Psoas muscle (tissue), 8 donors: ENCODE results near the gene ZNF850. TPM values are rescaled to one million over a fixed set of nuclear protein-coding genes. Genes with fewer than 3 reads are reported as not detected.
A peak's percentile ranks its signal among the peaks of the same experiment; 100 is the strongest.
"Not testable (repeated sequence)": the region's sequence is repeated elsewhere in the genome, so short reads cannot be mapped to it uniquely, and the experiment has no call there.

ENCODE experiments used
- ATAC-seq, 4 donors: fragments of 200-7000 bp; cut with Tn5 transposase; one replicate each; pipeline ENCODE4 v1.9.1; 2020; ENCODE audit warnings: moderate library complexity in 3 of 4, mild to moderate bottlenecking in 2 of 4
- DNase-seq, 2 donors: peaks; one replicate each; pipeline ENCODE4 v3.0.0-alpha.2; 2020
- H3K27ac ChIP-seq: fragments of 200-600 bp; one replicate; pipeline ENCODE4 v1.8.0; 2022
- H3K27me3 ChIP-seq, 3 donors: fragments of 200-600 bp in 1 of 3; one replicate each; pipeline versions ENCODE4 v1.6.1 to v1.8.0; 2013 to 2022; ENCODE audit warnings: low read length in 2 of 3, mild to moderate bottlenecking in 2 of 3, moderate library complexity in 1 of 3; ENCODE audit not compliant: insufficient read depth in 3 of 3
- H3K36me3 ChIP-seq, 2 donors: fragments of 200-600 bp in 1 of 2; one replicate each; pipeline versions ENCODE4 v1.6.1 to v1.8.0; 2013 to 2022; ENCODE audit warnings: low read depth in 1 of 2, mild to moderate bottlenecking in 1 of 2, moderate library complexity in 1 of 2; ENCODE audit not compliant: insufficient read depth in 1 of 2
- H3K4me1 ChIP-seq: fragments of 200-600 bp; one replicate; pipeline ENCODE4 v1.8.0; 2022
- H3K4me3 ChIP-seq: fragments of 200-600 bp; one replicate; pipeline ENCODE4 v1.8.0; 2022; ENCODE audit warnings: mild to moderate bottlenecking
- H3K9me3 ChIP-seq: fragments of 200-600 bp; one replicate; pipeline ENCODE4 v1.8.0; 2022
- WGBS, 3 donors: extraction: QIAGEN DNeasy Blood & Tissue Kit; methylation state at CpG; one replicate each; pipeline versions ENCODE4 v1.1.6 to v1.1.7; 2013; 5-methylcytosine and 5-hydroxymethylcytosine counted together
- intact Hi-C, 2 donors: fragments of 100-400 bp; cut with DNase I; formaldehyde crosslinking; loops; one replicate each; pipeline versions ENCODE4 v1.11.0 to v1.14.2; 2022
- polyA plus RNA-seq, 3 donors: library from polyadenylated mRNA; stranded (reverse); fragments of 200-250 nt; gene quantifications; one replicate each; pipeline ENCODE4 v1.2.3, GENCODE V29; 2013
- total RNA-seq, 4 donors: library from RNA; stranded (reverse); fragmentation: NEBNext Ultra II Directional in 2 of 4; extraction: Animal tissue kit (Norgen Biotek cat#: 25700) in 2 of 4; gene quantifications; one replicate each; pipeline versions ENCODE4 v1.2.1 to v1.2.4, GENCODE V29; 2021 to 2023
- TF ChIP-seq, protein P1 (sequence below): fragments of 200-600 bp; IDR thresholded peaks from one replicate; pipeline ENCODE4 v1.8.0; 2022; ENCODE audit warnings: antibody characterized with exemption
- donor health status: healthy with polysubstance abuse.
- donor health status: DM: no; HTN: no; CAD: no; lungs with moderate emphysema.
- donor health status: Bipolar disorder and iron deficiency.
- donor health status: healthy.
- donor health status: DM: yes; HTN: yes; CAD: no.
- donor health status: DM: no; HTN: no; CAD: no.
- donor health status: DM: no; HTN: no; CAD: no.
- donor health status: DM: yes; HTN: yes; CAD: no.

ZNF850 gene
- total and polyA plus RNA-seq, 7 donors: 0.10 to 1.1 (median 0.29) TPM

DNA sequence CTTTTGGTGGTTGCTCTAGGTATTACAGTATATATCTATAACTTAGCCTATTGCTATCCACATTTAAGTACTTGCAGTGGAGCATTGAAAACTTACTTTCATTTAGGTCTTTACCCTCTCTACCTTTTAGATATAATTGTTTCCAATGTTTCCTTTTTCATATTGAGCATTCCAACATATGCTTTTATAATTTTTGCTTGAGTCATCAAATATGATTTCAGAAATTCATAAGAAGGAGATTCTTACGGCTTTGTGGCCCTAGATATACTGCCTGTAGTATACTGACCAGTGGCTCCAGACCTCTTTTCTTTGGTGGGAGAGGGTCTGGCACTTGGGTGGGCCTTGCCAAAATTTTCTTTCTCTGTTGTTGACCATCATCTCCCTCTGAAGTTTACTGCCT lies 32.8 kb upstream of the ZNF850 start:
- peaks cover 84% of the 10 kb centered on the region for H3K9me3 ChIP-seq
- peaks cover 0 to 14% of the 10 kb centered on the region in 2 donors for H3K36me3 ChIP-seq

DNA sequence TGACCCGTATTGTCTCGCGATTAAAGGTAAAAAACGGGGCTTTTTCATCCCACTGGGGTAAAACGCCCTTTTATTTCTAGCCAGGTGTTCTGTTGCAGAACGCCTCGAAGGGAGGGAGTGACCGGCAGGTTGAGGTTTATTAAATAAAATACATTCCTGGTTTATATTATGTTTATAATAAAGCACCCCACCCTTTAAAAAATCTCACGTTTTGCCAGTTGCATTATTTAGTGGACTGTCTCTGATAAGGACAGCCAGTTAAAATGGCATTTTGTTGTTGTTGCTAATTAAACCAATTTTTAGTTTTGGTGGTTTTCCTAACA lies 25.1 kb upstream of the ZNF850 start:
- H3K27ac ChIP-seq: peak overlapping the region; percentile 76
- H3K27me3 ChIP-seq: no peaks in the 10 kb centered on the region
- H3K9me3 ChIP-seq: peaks cover 65% of the 10 kb centered on the region
- 0 to 1% (median 1%) methylated on average over 9 of the region's 9 CpGs for WGBS, 3 donors
- intact Hi-C loops: loop anchor here in 1 of 2 donors (5.0 kb wide), 1 partner anchor 40 kb away; the partner anchor contains the start of gene ZNF790
- H3K4me1 ChIP-seq: no peaks in the 10 kb centered on the region
- H3K4me3 ChIP-seq: peak overlapping the region; percentile 79
- DNase-seq (no peak), ATAC-seq (no peak)
- H3K36me3 ChIP-seq: peaks cover 0 to 3% of the 10 kb centered on the region in 2 donors
- TF ChIP-seq, protein P1, sequence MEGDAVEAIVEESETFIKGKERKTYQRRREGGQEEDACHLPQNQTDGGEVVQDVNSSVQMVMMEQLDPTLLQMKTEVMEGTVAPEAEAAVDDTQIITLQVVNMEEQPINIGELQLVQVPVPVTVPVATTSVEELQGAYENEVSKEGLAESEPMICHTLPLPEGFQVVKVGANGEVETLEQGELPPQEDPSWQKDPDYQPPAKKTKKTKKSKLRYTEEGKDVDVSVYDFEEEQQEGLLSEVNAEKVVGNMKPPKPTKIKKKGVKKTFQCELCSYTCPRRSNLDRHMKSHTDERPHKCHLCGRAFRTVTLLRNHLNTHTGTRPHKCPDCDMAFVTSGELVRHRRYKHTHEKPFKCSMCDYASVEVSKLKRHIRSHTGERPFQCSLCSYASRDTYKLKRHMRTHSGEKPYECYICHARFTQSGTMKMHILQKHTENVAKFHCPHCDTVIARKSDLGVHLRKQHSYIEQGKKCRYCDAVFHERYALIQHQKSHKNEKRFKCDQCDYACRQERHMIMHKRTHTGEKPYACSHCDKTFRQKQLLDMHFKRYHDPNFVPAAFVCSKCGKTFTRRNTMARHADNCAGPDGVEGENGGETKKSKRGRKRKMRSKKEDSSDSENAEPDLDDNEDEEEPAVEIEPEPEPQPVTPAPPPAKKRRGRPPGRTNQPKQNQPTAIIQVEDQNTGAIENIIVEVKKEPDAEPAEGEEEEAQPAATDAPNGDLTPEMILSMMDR: no peak

More for the DNA sequence above, 32.8 kb upstream of the ZNF850 start:
- 96 to 99% (median 97%) methylated on average over 1 of the region's 1 CpG for whole genome bisulfite sequencing, 3 donors
- no peak overlapping the region for H3K27ac ChIP-seq
- H3K4me1 ChIP-seq: no peaks in the 10 kb centered on the region
- DNase-seq: no peak
- no peak for ATAC-seq
- no peak overlapping the region for H3K4me3 ChIP-seq
- intact Hi-C loops: no loop called here
- no peaks in the 10 kb centered on the region for H3K27me3 ChIP-seq
- TF ChIP-seq, protein P1: no peak

DNA sequence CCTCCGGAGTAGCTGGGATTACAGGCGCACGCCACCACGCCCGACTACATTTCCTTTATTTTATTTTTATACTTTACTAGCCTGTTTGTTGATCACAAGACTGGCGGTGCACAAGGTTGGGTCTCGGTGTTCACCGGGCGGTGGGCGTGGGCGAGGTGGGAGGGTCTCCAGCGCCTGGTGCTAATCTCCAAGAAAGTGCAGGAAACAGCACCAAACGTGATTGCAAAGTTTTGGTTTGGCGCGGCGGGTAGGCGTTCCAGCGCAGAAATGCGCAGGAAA lies 24.0 kb upstream of the ZNF850 start:
- Histone ChIP-seq H3K9me3 (peaks cover 61% of the 10 kb centered on the region), H3K27me3 (no peaks in the 10 kb centered on the region), H3K4me1 (no peaks in the 10 kb centered on the region), H3K27ac (peak overlapping the region; percentile 53), H3K36me3 (no peaks in the 10 kb centered on the region), H3K4me3 (peak overlapping the region; percentile 79)
- 13 to 18% (median 16%) methylated on average over 19 of the region's 19 CpGs for WGBS, 3 donors
- intact Hi-C loops: loop anchor here in 1 of 2 donors (5.0 kb wide), 1 partner anchor 41 kb away; the partner anchor contains the start of gene ZNF790
- DNase-seq: no peak
- no peak for ATAC-seq
- TF ChIP-seq, protein P1: no peak

DNA sequence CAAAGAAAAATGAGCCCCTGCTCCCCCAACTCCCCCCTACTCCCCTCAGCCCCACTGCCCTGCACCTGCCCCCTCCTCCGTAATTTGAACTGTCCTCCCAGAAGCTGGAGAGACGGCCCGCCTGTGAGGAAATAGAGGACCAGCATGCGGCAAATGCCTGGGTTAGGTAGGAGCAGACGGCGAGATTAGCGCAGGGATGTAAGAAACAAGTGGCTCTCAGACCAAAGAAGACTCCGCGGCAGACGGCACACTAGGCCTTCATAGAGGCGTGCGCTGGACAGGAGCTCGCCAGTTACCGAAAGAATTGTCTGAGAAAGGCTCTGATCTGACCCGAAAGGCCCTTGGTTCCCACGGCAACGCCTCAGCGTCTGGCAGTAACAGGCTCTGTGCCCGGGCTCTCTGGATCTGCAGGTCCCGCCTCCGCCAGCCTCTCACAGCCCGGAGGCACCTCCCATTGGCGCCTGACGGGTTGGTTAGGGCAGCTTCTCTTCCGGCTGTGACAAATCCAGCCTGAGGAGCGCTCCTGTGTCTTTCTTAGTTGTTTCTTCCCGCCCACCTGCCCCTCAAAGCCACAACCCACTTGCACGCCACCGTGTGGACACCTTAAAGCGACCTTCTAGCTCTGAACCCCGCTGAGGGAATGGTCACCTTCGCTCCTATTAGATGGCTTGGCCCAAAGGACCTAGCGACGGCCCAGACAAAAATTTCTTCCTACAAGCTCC lies 19.0 kb upstream of the ZNF850 start:
- intact Hi-C loops, H3K4me1 ChIP-seq, H3K4me3 ChIP-seq, H3K27ac ChIP-seq, H3K27me3 ChIP-seq, DNase-seq, H3K36me3 ChIP-seq: not testable (repeated sequence)
- peaks cover 36% of the 10 kb centered on the region for H3K9me3 ChIP-seq
- WGBS, 3 donors: 5 to 7% (median 7%) methylated on average over 27 to 32 of the region's 34 CpGs
- peak in 3 of 4 donors; percentile 49 to 73 (median 67) for ATAC-seq

DNA sequence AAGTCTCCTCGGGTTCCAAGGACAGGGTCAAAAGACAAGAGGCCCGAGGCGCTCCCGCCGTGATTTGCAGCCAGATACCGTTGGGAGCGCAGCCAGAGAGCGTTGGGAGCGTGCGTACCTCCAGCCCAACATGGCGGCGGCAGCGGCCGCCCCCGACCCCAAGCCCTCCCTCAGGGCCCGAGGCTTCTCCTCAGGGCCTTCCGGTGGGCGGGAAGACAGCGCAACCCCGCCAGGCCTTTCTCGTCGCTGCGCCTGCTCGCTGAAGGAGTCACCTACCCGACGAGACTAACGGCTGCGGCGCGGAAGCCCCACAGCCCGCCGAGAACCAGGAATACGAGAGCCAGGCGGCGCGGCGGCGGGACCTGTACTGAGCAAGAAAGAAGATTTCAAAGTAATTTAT lies 3.2 kb upstream of the ZNF850 start:
- ATAC-seq: no peak

More for the DNA sequence above, 3.2 kb upstream of the ZNF850 start:
- H3K4me1 ChIP-seq: peaks cover 14% of the 10 kb centered on the region
- H3K36me3 ChIP-seq: no peaks in the 10 kb centered on the region
- WGBS, 3 donors: 12 to 24% (median 20%) methylated on average over 29 to 38 of the region's 38 CpGs
- H3K4me3 ChIP-seq: no peak overlapping the region
- H3K27me3 ChIP-seq: no peaks in the 10 kb centered on the region
- no peak overlapping the region for H3K27ac ChIP-seq
- intact Hi-C loops: no loop called here
- TF ChIP-seq, protein P1: no peak
- no peak for DNase-seq
- peaks cover 25% of the 10 kb centered on the region for H3K9me3 ChIP-seq
